Fibroblast of the aortic adventitia (primary cell): Measurements from ENCODE around the gene UBE3C. TPM values are rescaled to one million over a fixed set of nuclear protein-coding genes. Genes with fewer than 3 reads are reported as not detected.

Experiments used
- DNase-seq: peaks from one replicate; pipeline ENCODE4 v3.0.0-alpha.2; 2010; ENCODE audit warnings: low read depth
- H3K4me3 ChIP-seq: 2 replicates; pipeline ENCODE4 v1.5.1; 2011; ENCODE audit warnings: low read depth, mild to moderate bottlenecking, control low read depth, low read length, moderate library complexity
- total RNA-seq: library from RNA; depleted of rRNA; stranded (reverse); fragments of >200 nt; gene quantifications from 2 replicates; pipeline ENCODE4 v1.2.3, GENCODE V29; 2012; ENCODE audit warnings: low replicate concordance
- TF ChIP-seq, protein P1 (sequence below): IDR thresholded peaks from 2 replicates; pipeline ENCODE4 v1.5.1; 2011; ENCODE audit warnings: mild to moderate bottlenecking, low read length, control low read depth, inconsistent platforms; ENCODE audit not compliant: insufficient read depth

Gene UBE3C
- total RNA-seq, 1 donor = 81.3 TPM

DNA sequence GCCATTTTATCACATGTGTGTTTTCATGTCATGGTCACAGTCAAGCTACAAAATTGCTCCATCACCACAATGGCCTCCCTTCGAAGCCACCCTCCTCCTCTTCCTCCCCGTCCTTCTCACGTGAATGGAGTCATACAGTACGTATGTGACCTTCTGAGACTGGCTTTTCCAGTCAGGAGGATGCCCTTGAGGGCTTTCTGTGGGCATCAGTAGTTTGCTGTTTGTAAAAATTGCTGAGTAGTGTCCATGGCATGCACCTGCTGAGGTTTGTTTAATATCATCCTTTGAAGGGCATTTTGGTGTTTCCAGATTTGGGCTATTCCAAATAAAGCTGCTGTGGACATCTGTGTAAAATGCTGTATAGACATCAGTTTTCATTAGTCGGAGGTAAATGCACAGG is 5.9 kb upstream of the UBE3C start:
- TF ChIP-seq, protein P1, sequence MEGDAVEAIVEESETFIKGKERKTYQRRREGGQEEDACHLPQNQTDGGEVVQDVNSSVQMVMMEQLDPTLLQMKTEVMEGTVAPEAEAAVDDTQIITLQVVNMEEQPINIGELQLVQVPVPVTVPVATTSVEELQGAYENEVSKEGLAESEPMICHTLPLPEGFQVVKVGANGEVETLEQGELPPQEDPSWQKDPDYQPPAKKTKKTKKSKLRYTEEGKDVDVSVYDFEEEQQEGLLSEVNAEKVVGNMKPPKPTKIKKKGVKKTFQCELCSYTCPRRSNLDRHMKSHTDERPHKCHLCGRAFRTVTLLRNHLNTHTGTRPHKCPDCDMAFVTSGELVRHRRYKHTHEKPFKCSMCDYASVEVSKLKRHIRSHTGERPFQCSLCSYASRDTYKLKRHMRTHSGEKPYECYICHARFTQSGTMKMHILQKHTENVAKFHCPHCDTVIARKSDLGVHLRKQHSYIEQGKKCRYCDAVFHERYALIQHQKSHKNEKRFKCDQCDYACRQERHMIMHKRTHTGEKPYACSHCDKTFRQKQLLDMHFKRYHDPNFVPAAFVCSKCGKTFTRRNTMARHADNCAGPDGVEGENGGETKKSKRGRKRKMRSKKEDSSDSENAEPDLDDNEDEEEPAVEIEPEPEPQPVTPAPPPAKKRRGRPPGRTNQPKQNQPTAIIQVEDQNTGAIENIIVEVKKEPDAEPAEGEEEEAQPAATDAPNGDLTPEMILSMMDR = no peak
- DNase-seq = no peak
- H3K4me3 ChIP-seq = no peak overlapping the region

DNA sequence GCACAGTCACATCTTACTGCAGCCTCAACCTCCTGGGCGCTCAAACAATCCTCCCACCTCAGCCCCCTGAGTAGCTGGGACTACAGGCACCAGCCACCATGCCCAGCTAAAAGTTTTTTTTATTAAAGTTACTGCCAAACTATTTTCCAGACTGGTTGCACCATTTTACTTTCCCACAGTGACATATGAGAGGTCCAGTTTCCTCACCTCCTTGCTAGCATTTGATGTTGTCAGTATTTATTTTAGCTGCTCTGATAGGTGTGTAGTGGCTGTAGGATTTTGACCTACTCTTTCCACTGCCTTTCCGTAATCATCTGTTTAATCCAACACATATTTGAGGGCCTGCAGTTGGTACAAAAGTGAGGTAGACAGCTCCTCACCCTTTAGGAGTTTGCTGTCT is 5.4 kb upstream of the UBE3C start:
- no peak for DNase-seq
- H3K4me3 ChIP-seq = no peak overlapping the region
- TF ChIP-seq, protein P1 = no peak

DNA sequence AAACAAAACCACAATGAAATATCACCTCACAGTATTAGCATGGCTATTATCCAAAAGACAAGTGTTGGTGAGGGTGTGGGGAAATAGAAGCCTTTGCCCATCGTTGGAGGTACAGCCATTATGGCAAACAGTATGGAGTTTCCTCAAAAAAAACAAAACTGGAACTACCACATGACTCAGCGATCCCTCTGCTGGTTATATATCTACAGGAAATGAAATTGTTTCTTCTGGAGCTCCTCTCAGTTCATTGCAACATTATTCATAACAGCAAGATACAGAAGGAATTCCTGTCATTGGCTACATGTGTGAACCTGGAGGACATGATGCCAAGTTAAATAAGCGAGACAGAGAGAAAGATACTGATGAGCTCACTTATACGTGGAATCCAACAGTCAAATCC is 2.4 kb upstream of the UBE3C start:
- TF ChIP-seq, protein P1 = peak; percentile 43
- DNase-seq = peak; percentile 92
- H3K4me3 ChIP-seq = no peak overlapping the region

DNA sequence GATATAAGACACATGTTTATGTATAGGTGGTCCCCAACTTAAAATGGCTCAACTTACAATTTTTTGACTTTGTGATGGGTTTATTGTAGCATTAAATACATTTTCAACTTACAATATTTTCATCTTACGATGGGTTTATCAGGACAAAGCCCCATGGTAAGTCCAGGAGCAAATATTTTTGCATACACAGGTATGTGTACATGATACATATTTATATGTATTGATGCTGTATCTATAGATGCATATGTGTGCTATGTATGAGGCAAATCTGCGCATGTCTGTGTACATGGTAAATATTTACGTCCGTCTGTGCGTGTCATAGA is 664 bp upstream of the UBE3C start:
- TF ChIP-seq, protein P1 = no peak
- peak; percentile 8 for DNase-seq
- peak overlapping the region; percentile 67 for H3K4me3 ChIP-seq

DNA sequence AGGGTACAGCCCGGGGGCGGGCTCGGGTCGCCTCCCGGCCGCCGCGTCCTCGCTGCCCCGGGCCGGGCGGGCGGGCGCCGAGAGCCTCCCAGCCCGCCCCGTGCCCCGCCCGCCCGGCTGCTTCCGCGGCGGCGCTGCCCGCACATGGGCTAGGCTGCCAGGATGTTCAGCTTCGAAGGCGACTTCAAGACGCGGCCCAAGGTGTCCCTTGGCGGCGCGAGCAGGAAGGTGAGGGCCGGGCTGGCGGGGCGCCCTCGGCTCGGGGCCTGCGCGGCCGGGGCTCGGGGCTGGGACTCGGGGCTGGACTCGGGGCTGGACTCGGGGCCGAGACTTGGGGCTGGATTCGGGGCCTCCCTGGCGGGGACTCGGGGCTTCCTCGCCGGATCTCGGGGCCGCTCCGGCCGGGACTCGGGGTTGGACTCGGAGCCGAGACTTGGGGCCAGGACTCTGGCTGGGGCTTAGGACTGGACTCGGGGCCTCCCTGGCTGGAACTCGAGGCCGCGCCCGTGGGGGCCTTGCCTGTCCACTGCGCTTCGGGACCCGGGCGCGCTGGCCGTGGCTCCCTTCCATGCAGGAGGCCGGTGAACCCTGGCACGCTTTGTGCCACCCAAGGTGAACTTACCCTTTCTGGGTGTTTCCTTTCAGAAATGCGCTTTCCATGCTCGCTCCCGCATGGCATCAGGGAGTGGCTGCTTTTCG is 534 bp downstream of the UBE3C start:
- TF ChIP-seq, protein P1 = no peak
- peak; percentile 12 for DNase-seq
- peak overlapping the region; percentile 97 for H3K4me3 ChIP-seq

DNA sequence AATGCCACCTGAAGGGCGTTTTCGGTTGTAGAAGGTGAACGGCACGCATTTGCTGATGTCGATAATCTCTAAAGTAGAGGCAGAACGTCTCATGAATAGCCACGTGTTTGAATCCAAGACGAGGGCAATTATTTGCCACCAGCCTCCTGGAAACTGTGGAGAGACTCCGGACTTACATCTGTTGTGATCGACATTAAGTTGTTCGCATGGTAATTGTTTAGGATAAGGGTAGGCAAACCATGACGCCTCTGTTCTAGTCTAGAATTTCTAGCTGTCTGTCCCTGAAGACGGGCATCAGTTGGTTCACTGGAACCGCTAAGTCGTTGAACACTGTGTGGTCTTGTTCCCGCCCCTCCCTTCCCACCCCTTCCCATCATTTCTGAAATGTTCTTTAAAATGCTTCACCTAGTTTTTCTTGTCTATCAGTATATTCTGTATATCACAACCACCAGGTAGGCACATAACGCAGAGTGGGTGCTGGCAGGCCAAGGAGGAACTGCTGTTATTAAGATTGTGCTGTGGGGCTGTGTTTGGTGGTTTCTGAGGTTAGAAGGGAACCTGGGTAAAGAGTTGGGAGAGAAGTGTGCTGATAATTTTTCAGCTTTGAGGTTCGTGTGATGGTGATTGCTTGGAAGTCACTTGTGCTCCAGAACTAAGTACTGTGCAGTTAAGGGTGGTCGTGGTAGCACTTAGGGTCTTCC is 1.2 kb downstream of the UBE3C start:
- H3K4me3 ChIP-seq = peak overlapping the region; percentile 97
- TF ChIP-seq, protein P1 = no peak
- DNase-seq = no peak
